Fibroblast of pulmonary artery (primary cell): ENCODE data around the gene NFIA.

Experiments used
- DNase-seq: peaks from one replicate; pipeline ENCODE4 v3.0.0-alpha.2; 2010; ENCODE audit warnings: low read depth
- H3K4me3 ChIP-seq: replicated peaks from 2 replicates; pipeline ENCODE4 v1.5.1; 2011; ENCODE audit warnings: low read depth, mild to moderate bottlenecking, control low read depth, low read length, moderate library complexity
- TF ChIP-seq, protein P1 (sequence below): IDR thresholded peaks from 2 replicates; pipeline ENCODE4 v1.5.1; 2011; ENCODE audit warnings: mild to moderate bottlenecking, control low read depth, low read length, inconsistent platforms; ENCODE audit errors: missing control alignments

Gene NFIA

DNA sequence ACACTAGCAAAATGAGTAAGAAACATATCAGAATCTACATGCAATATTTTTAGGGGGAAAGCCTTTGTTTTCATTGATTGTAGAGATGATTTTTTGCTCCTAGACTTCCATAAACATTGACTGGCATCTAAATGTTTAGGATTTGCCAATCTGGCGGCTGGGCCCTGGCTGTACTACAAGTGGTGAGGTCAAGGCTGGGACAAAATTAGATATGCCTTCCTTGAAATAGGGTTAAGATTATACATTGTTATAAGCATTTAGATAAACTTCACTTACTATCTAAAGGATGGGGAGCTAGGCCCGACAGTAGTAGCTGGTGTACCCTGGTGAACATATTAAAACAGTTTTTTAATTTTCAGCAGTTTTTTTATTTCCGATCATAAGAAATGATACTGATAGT lies 5.2 kb downstream of the NFIA start:
- TF ChIP-seq, protein P1, sequence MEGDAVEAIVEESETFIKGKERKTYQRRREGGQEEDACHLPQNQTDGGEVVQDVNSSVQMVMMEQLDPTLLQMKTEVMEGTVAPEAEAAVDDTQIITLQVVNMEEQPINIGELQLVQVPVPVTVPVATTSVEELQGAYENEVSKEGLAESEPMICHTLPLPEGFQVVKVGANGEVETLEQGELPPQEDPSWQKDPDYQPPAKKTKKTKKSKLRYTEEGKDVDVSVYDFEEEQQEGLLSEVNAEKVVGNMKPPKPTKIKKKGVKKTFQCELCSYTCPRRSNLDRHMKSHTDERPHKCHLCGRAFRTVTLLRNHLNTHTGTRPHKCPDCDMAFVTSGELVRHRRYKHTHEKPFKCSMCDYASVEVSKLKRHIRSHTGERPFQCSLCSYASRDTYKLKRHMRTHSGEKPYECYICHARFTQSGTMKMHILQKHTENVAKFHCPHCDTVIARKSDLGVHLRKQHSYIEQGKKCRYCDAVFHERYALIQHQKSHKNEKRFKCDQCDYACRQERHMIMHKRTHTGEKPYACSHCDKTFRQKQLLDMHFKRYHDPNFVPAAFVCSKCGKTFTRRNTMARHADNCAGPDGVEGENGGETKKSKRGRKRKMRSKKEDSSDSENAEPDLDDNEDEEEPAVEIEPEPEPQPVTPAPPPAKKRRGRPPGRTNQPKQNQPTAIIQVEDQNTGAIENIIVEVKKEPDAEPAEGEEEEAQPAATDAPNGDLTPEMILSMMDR, result no peak
- DNase-seq, result no peak
- H3K4me3 ChIP-seq, result peak overlapping the region; percentile 5

DNA sequence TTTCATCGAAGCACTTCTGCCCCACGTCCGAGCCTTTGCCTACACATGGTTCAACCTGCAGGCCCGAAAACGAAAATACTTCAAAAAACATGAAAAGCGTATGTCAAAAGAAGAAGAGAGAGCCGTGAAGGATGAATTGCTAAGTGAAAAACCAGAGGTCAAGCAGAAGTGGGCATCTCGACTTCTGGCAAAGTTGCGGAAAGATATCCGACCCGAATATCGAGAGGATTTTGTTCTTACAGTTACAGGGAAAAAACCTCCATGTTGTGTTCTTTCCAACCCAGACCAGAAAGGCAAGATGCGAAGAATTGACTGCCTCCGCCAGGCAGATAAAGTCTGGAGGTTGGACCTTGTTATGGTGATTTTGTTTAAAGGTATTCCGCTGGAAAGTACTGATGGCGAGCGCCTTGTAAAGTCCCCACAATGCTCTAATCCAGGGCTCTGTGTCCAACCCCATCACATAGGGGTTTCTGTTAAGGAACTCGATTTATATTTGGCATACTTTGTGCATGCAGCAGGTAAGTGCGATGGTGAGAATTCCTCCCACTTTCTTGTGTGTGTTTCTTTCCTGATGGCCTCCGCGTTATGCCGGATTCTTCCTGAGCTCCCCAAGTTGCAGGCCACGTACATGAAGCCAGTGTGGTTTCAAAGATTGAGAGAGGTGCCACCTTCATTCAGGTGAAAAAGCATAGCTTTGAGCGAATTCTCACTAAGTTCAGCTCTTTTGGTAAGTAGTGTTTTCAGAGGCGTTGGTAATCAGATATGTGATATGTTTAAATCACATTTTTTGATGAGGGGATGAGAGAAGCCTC lies 6.0 kb downstream of the NFIA start:
- no peak for DNase-seq
- peak overlapping the region; percentile 15 for H3K4me3 ChIP-seq
- TF ChIP-seq, protein P1, result no peak

DNA sequence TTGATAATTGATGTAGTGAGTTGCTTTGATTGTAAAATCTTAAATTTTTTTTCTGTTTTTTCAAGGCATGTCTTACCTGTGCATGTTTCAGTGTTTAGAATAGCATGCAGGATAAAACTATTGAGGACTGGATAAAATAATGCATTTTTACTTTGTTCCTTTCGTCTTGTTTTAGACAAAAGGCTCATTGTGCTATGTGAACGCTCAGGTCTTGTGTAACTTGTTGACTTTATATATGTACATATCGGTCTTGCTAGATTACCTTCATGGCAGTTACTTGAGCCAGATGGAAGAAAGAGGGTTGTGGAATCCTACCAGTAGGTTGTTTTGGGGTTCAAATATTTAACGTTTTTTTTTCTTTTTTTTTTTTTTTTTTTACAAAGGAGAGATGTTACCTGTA lies 7.0 kb downstream of the NFIA start:
- TF ChIP-seq, protein P1, result no peak
- no peak for DNase-seq
- no peak overlapping the region for H3K4me3 ChIP-seq

DNA sequence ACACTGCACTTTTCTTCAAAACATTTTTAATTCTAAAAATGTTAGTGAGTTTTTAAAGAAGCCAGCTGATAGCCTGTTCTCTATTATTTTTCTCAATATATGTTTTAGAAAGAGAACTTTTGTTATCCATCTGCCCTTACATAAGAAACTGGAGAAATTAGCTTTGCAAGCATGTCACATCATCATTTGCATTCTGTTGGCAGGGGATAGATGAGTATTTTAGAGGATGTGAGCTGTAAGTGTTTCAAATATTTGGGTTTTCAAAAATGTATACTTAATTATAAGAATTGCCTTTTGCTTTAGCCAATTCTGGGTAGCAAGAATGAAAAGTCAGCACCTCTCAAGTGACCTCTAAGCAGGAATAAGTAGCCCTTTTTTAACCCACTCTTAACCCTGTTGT lies 7.4 kb downstream of the NFIA start:
- no peak overlapping the region for H3K4me3 ChIP-seq
- DNase-seq, result no peak
- TF ChIP-seq, protein P1, result no peak

DNA sequence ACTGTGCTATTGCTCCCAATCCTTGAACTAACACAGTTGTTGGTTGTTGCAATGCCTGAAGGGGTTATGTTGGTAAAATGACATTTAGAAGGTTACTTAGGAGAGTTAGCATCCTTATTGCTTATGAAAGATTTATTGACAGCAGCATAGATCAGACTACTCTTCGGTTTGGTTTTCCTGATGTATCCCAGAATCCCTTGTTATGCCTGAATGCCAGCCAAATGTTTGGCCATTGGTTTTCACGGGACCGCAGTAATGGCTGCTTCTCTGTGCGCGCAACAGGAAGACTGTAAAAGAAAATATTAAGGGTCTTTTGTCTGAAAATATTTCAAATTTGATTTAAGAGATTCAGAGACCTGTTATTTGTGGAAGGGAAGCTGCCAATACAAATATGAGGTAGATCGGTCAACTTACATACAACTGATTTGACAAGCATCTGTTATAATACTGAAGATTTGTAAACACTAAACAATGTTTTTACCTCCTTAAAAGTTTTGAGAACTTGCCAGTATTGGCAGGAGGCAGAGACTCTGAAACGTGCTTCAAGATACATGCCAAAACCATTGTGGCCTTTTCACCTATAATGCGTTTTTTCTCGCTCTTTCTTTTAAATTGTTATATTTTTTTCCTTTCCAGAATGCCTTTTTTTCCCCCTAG lies 8.3 kb downstream of the NFIA start:
- no peak overlapping the region for H3K4me3 ChIP-seq
- no peak for DNase-seq
- TF ChIP-seq, protein P1, result no peak

DNA sequence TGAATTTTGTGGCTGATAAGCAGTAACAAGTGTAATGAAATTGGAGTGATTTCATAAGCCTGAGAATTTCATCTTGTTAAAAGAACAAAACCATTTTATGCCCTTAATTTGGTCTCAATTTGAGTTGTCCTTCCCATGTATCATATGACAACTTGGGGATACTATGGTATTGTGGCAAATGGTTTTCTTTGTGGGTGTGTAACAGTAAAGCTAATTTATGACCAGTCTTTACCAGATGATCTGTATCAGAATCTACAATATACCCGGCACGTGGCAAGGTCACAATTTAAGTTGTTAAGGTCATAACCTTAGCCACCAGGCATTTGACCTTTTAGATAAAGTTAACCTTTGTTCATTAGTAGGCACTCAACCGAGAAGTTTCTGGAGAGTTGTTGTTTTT lies 9.1 kb downstream of the NFIA start:
- TF ChIP-seq, protein P1, result no peak
- no peak overlapping the region for H3K4me3 ChIP-seq
- DNase-seq, result no peak
